PFSK-1 (cell line): Measurements from ENCODE around the gene TRMT5.

Experiments used
- POLR2AphosphoS5 ChIP-seq: IDR thresholded peaks from 2 replicates; pipeline ENCODE4 v1.6.1; 2012; ENCODE audit warnings: low read depth, mild to moderate bottlenecking, control low read depth, low read length, moderate library complexity
- REST ChIP-seq, 2 experiments: IDR thresholded peaks; 2 replicates each; pipeline versions ENCODE4 v1.6.1 to v1.8.0; 2011 to 2012; ENCODE audit warnings: low read depth in 2 of 2, low read length in 2 of 2, control low read depth in 1 of 2, inconsistent platforms in 1 of 2, mild to moderate bottlenecking in 1 of 2, moderate library complexity in 1 of 2; ENCODE audit not compliant: insufficient read depth in 1 of 2
- SIN3A ChIP-seq: IDR thresholded peaks from 2 replicates; pipeline ENCODE4 v1.6.1; 2012; ENCODE audit warnings: mild to moderate bottlenecking, low read length, moderate library complexity, borderline replicate concordance; ENCODE audit not compliant: insufficient read depth

- TF ChIP-seq POLR2AphosphoS5, result no peak
- TF ChIP-seq SIN3A, result no peak
- no peak for TF ChIP-seq REST (IDR thresholded peaks at IDR 0.05; ENCODE audit: insufficient read depth in 1 of 2, low read depth in 2 of 2, low read length in 2 of 2)
Observed at GRCh38 chr14:60933920-60934655, 46.8 kb downstream of the TRMT5 start.
